PFSK-1 (cell line): ENCODE results near the gene RTRAF.

Experiments used
- POLR2AphosphoS5 ChIP-seq: IDR thresholded peaks from 2 replicates; pipeline ENCODE4 v1.6.1; 2012; ENCODE audit warnings: low read depth, mild to moderate bottlenecking, control low read depth, low read length, moderate library complexity
- TAF1 ChIP-seq: IDR thresholded peaks from 2 replicates; pipeline ENCODE4 v1.6.1; 2012; ENCODE audit warnings: low read length, control low read depth, borderline replicate concordance; ENCODE audit not compliant: insufficient read depth
- TF ChIP-seq, protein P1 (sequence below), 2 experiments: IDR thresholded peaks; 2 replicates each; pipeline versions ENCODE4 v1.6.1 to v1.8.0; 2011 to 2012; ENCODE audit warnings: low read depth in 2 of 2, low read length in 2 of 2, control low read depth in 1 of 2, inconsistent platforms in 1 of 2, mild to moderate bottlenecking in 1 of 2, moderate library complexity in 1 of 2; ENCODE audit not compliant: insufficient read depth in 1 of 2

DNA sequence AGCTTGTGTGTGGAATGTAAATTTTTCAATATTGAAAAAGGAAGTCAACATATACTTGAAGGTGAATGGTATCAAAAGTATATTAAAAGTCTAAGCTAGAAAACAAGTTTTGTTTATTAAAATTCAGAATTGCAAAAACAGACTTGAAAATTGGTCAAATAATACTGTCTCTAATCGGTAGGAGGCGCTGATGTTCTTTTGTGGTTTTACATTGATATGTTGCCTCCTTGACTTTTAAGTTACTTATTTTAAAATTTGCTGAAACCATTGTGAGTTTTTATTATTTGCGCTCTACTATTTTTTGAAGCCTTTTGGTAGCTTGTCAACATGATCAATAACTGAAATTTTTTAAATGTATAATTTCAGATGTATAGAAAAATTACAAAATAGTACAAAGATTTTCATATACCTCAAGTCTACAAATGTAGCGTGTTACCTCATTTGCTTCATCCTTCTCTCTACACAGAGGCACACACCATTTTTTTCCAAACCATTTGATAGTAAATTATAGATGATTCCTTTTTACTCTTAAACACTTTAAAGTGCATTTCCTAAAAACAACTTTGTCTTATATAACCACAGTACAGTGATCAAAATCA is 6.9 kb downstream of the RTRAF start:
- TF ChIP-seq, protein P1, sequence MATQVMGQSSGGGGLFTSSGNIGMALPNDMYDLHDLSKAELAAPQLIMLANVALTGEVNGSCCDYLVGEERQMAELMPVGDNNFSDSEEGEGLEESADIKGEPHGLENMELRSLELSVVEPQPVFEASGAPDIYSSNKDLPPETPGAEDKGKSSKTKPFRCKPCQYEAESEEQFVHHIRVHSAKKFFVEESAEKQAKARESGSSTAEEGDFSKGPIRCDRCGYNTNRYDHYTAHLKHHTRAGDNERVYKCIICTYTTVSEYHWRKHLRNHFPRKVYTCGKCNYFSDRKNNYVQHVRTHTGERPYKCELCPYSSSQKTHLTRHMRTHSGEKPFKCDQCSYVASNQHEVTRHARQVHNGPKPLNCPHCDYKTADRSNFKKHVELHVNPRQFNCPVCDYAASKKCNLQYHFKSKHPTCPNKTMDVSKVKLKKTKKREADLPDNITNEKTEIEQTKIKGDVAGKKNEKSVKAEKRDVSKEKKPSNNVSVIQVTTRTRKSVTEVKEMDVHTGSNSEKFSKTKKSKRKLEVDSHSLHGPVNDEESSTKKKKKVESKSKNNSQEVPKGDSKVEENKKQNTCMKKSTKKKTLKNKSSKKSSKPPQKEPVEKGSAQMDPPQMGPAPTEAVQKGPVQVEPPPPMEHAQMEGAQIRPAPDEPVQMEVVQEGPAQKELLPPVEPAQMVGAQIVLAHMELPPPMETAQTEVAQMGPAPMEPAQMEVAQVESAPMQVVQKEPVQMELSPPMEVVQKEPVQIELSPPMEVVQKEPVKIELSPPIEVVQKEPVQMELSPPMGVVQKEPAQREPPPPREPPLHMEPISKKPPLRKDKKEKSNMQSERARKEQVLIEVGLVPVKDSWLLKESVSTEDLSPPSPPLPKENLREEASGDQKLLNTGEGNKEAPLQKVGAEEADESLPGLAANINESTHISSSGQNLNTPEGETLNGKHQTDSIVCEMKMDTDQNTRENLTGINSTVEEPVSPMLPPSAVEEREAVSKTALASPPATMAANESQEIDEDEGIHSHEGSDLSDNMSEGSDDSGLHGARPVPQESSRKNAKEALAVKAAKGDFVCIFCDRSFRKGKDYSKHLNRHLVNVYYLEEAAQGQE (IDR thresholded peaks at IDR 0.05; ENCODE audit: insufficient read depth in 1 of 2, low read depth in 2 of 2, low read length in 2 of 2) = no peak
- no peak for TF ChIP-seq POLR2AphosphoS5
- no peak for TF ChIP-seq TAF1
